T-helper 2 cell treated with Interferon-gamma antibody and Interleukin-4, amounts not matched to agents 5 μg/mL and 100 μg/mL, for 36 hours (primary cell): ENCODE data around the gene MYOM3.

Experiments used
- DNase-seq: peaks from one replicate; pipeline ENCODE4 v3.0.0; 2021; ENCODE audit warnings: low spot score
- H3K27ac Mint-ChIP-seq: one replicate; pipeline ENCODE4 v1.8.0; 2021; ENCODE audit warnings: mild to moderate bottlenecking, mixed read lengths
- H3K27me3 Mint-ChIP-seq: one replicate; pipeline ENCODE4 v1.8.0; 2021; ENCODE audit warnings: low read depth, mixed read lengths
- H3K36me3 Mint-ChIP-seq: one replicate; pipeline ENCODE4 v1.8.0; 2021; ENCODE audit warnings: low read depth, mixed read lengths
- H3K4me1 Mint-ChIP-seq: one replicate; pipeline ENCODE4 v1.8.0; 2021; ENCODE audit warnings: low read depth, mixed read lengths
- H3K4me3 Mint-ChIP-seq: one replicate; pipeline ENCODE4 v1.8.0; 2022; ENCODE audit warnings: mild to moderate bottlenecking, moderate library complexity, mixed read lengths
- H3K9me3 Mint-ChIP-seq: one replicate; pipeline ENCODE4 v1.8.0; 2021; ENCODE audit warnings: mixed read lengths

Gene MYOM3

GRCh38 chr1:24147194-24147593, 35.3 kb upstream of the MYOM3 start:
- no peak for DNase-seq
- peaks cover 15% of the 10 kb centered on the region for H3K4me1 Mint-ChIP-seq
- peaks cover 21% of the 10 kb centered on the region for H3K27me3 Mint-ChIP-seq
- no peak overlapping the region for H3K27ac Mint-ChIP-seq
- H3K4me3 Mint-ChIP-seq, result no peak overlapping the region
- H3K36me3 Mint-ChIP-seq, result no peaks in the 10 kb centered on the region
- no peaks in the 10 kb centered on the region for H3K9me3 Mint-ChIP-seq

- H3K4me1 Mint-ChIP-seq, result no peaks in the 10 kb centered on the region
- H3K27ac Mint-ChIP-seq, result no peak within 1 kb of the TSS
- peaks cover 3% of the 10 kb centered on the region for H3K27me3 Mint-ChIP-seq
- no peaks in the 10 kb centered on the region for H3K9me3 Mint-ChIP-seq
- DNase-seq, result no peak
- H3K4me3 Mint-ChIP-seq, result no peak within 1 kb of the TSS
- no peaks in the 10 kb centered on the region for H3K36me3 Mint-ChIP-seq
Measured at GRCh38 chr1:24142546-24143534, 30.9 kb upstream of the MYOM3 start, which contains the start of gene IL22RA1. Gene IL22RA1 (minus strand): TSS chr1:24143140. CDS start chr1:24143082, 58 bp downstream.

GRCh38 chr1:24141311-24141997, 29.5 kb upstream of the MYOM3 start:
- DNase-seq, result no peak
- no peaks in the 10 kb centered on the region for H3K36me3 Mint-ChIP-seq
- H3K4me1 Mint-ChIP-seq, result no peaks in the 10 kb centered on the region
- no peak overlapping the region for H3K27ac Mint-ChIP-seq
- peaks cover 3% of the 10 kb centered on the region for H3K27me3 Mint-ChIP-seq
- H3K4me3 Mint-ChIP-seq, result no peak overlapping the region
- no peaks in the 10 kb centered on the region for H3K9me3 Mint-ChIP-seq

- H3K36me3 Mint-ChIP-seq, result no peaks in the 10 kb centered on the region
- DNase-seq, result no peak
- H3K27ac Mint-ChIP-seq, result no peak overlapping the region
- H3K27me3 Mint-ChIP-seq, result peaks cover 3% of the 10 kb centered on the region
- no peaks in the 10 kb centered on the region for H3K4me1 Mint-ChIP-seq
- no peaks in the 10 kb centered on the region for H3K9me3 Mint-ChIP-seq
- no peak overlapping the region for H3K4me3 Mint-ChIP-seq
Measured at GRCh38 chr1:24140741-24141181, 28.8 kb upstream of the MYOM3 start.

- DNase-seq, result no peak
- no peaks in the 10 kb centered on the region for H3K36me3 Mint-ChIP-seq
- H3K27ac Mint-ChIP-seq, result no peak overlapping the region
- H3K4me1 Mint-ChIP-seq, result no peaks in the 10 kb centered on the region
- no peak overlapping the region for H3K4me3 Mint-ChIP-seq
- H3K27me3 Mint-ChIP-seq, result peaks cover 5% of the 10 kb centered on the region
- peaks cover 3% of the 10 kb centered on the region for H3K9me3 Mint-ChIP-seq
Measured at GRCh38 chr1:24139841-24140425, 28.0 kb upstream of the MYOM3 start.

- H3K4me1 Mint-ChIP-seq, result no peaks in the 10 kb centered on the region
- no peaks in the 10 kb centered on the region for H3K36me3 Mint-ChIP-seq
- peaks cover 5% of the 10 kb centered on the region for H3K9me3 Mint-ChIP-seq
- DNase-seq, result no peak
- H3K27ac Mint-ChIP-seq, result no peak overlapping the region
- peaks cover 6% of the 10 kb centered on the region for H3K27me3 Mint-ChIP-seq
- H3K4me3 Mint-ChIP-seq, result no peak overlapping the region
Measured at GRCh38 chr1:24139222-24139489, 27.2 kb upstream of the MYOM3 start.

- Mint-ChIP-seq H3K27ac (no peak overlapping the region), H3K36me3 (no peaks in the 10 kb centered on the region), H3K27me3 (peaks cover 9% of the 10 kb centered on the region), H3K4me1 (no peaks in the 10 kb centered on the region), H3K9me3 (peaks cover 5% of the 10 kb centered on the region), H3K4me3 (no peak overlapping the region)
- DNase-seq, result no peak
Measured at GRCh38 chr1:24138476-24139221, 26.7 kb upstream of the MYOM3 start.

GRCh38 chr1:24136956-24137539, 25.1 kb upstream of the MYOM3 start:
- Mint-ChIP-seq H3K9me3 (peaks cover 5% of the 10 kb centered on the region), H3K4me3 (no peak overlapping the region), H3K36me3 (no peaks in the 10 kb centered on the region), H3K27ac (no peak overlapping the region), H3K4me1 (no peaks in the 10 kb centered on the region), H3K27me3 (peaks cover 10% of the 10 kb centered on the region)
- no peak for DNase-seq

- no peak for DNase-seq
- peaks cover 10% of the 10 kb centered on the region for H3K27me3 Mint-ChIP-seq
- peaks cover 5% of the 10 kb centered on the region for H3K9me3 Mint-ChIP-seq
- no peak overlapping the region for H3K27ac Mint-ChIP-seq
- no peak overlapping the region for H3K4me3 Mint-ChIP-seq
- no peaks in the 10 kb centered on the region for H3K4me1 Mint-ChIP-seq
- no peaks in the 10 kb centered on the region for H3K36me3 Mint-ChIP-seq
Measured at GRCh38 chr1:24134376-24134775, 22.4 kb upstream of the MYOM3 start.

- H3K27ac Mint-ChIP-seq, result no peak overlapping the region
- H3K4me3 Mint-ChIP-seq, result no peak overlapping the region
- no peaks in the 10 kb centered on the region for H3K36me3 Mint-ChIP-seq
- DNase-seq, result no peak
- peaks cover 10% of the 10 kb centered on the region for H3K27me3 Mint-ChIP-seq
- peaks cover 5% of the 10 kb centered on the region for H3K9me3 Mint-ChIP-seq
- no peaks in the 10 kb centered on the region for H3K4me1 Mint-ChIP-seq
Measured at GRCh38 chr1:24133819-24134218, 21.9 kb upstream of the MYOM3 start.

GRCh38 chr1:24130385-24130784, 18.4 kb upstream of the MYOM3 start:
- DNase-seq, result no peak
- H3K4me3 Mint-ChIP-seq, result no peak overlapping the region
- H3K9me3 Mint-ChIP-seq, result peaks cover 5% of the 10 kb centered on the region
- no peaks in the 10 kb centered on the region for H3K4me1 Mint-ChIP-seq
- H3K27me3 Mint-ChIP-seq, result peaks cover 10% of the 10 kb centered on the region
- H3K27ac Mint-ChIP-seq, result no peak overlapping the region
- H3K36me3 Mint-ChIP-seq, result no peaks in the 10 kb centered on the region

- peaks cover 2% of the 10 kb centered on the region for H3K27me3 Mint-ChIP-seq
Measured at GRCh38 chr1:24127801-24128363, 15.9 kb upstream of the MYOM3 start.

GRCh38 chr1:24127134-24127800, 15.3 kb upstream of the MYOM3 start:
- Mint-ChIP-seq H3K4me3 (no peak overlapping the region), H3K27me3 (no peaks in the 10 kb centered on the region), H3K27ac (no peak overlapping the region), H3K9me3 (no peaks in the 10 kb centered on the region), H3K4me1 (no peaks in the 10 kb centered on the region), H3K36me3 (no peaks in the 10 kb centered on the region)
- no peak for DNase-seq

More at GRCh38 chr1:24127801-24128363, 15.9 kb upstream of the MYOM3 start:
- no peaks in the 10 kb centered on the region for H3K36me3 Mint-ChIP-seq
- no peak overlapping the region for H3K4me3 Mint-ChIP-seq
- no peak overlapping the region for H3K27ac Mint-ChIP-seq
- no peak for DNase-seq
- H3K4me1 Mint-ChIP-seq, result no peaks in the 10 kb centered on the region
- H3K9me3 Mint-ChIP-seq, result no peaks in the 10 kb centered on the region
